ENCODE results near the gene DDIT4. TPM values are rescaled to one million over a fixed set of nuclear protein-coding genes. Genes with fewer than 3 reads are reported as not detected.

Gene DDIT4
- total RNA-seq, 1 experiment from 2014 or later, result 462 TPM

GRCh38 chr10:72322280-72323058, 48.7 kb downstream of the DDIT4 start:
- peak overlapping the region; percentile 89 for H3K27ac ChIP-seq (ENCODE audit: low read depth, low read length)
- H4K20me1 ChIP-seq (ENCODE audit: insufficient read depth), result no peaks in the 10 kb centered on the region
- intact Hi-C loops (cut with micrococcal nuclease), result loop anchor here (10.0 kb wide), 1 partner anchor 458 kb away; no protein-coding TSS in a partner anchor
- BruUV-seq (replicated peaks), result no TSS peak
- ChIA-PET CTCF (interaction anchor here (1.0 to 1.1 kb wide), 2 partner anchors 9 to 15 kb away, joined by 3 to 5 read pairs; no protein-coding TSS in a partner anchor), RAD21 (ENCODE audit: low non-redundant PET in 1 of 2, low total read pairs in 2 of 2, uncharacterized antibody in 2 of 2, unreplicated experiment in 2 of 2) (interaction anchor here in 1 of 2 experiments (1.2 kb wide), 1 partner anchor 45 kb away, joined by 3 read pairs; no protein-coding TSS in a partner anchor), POLR2A (interaction anchor here (0.6 to 9.7 kb wide), 11 partner anchors 8 to 107 kb away, joined by 3 to 221 read pairs (median 11); partner anchors contain the start of genes ANAPC16, ASCC1 and DDIT4)
- H3K9me2 ChIP-seq (ENCODE audit: insufficient read depth), result no peaks in the 10 kb centered on the region
- H3K36me3 ChIP-seq (ENCODE audit: control insufficient read depth in 1 of 2, insufficient read depth in 2 of 2, low read length in 2 of 2), result no peaks in the 10 kb centered on the region
- no peaks in the 10 kb centered on the region for H3K79me2 ChIP-seq (ENCODE audit: insufficient read depth, low read length)
- ATAC-seq, result peak; percentile 37
- peak overlapping the region; percentile 76 for H3K4me2 ChIP-seq (ENCODE audit: low read length)
- DNase-seq (ENCODE audit: low read depth, low spot score), result peak; percentile 80
- TF ChIP-seq EGR1 (IDR thresholded peaks at IDR 0.05; ENCODE audit: low read depth), result no peak
- TF ChIP-seq FOSL1 (IDR thresholded peaks at IDR 0.05; ENCODE audit: low read depth), result no peak
- no peak for TF ChIP-seq JUND (IDR thresholded peaks at IDR 0.05)
- TF ChIP-seq ZFX (IDR thresholded peaks at IDR 0.05), result peak; percentile 86
- TF ChIP-seq POLR2A (IDR thresholded peaks at IDR 0.05; ENCODE audit: borderline replicate concordance, extremely low read depth, insufficient read depth, insufficient read length), result peak; percentile 21
- no peak for TF ChIP-seq SP1 (IDR thresholded peaks at IDR 0.05; ENCODE audit: low read depth)
- no peak for TF ChIP-seq MAX (IDR thresholded peaks at IDR 0.05)
- TF ChIP-seq POLR2AphosphoS5 (IDR thresholded peaks at IDR 0.05; ENCODE audit: low read depth, low read length), result peak; percentile 53
- TF ChIP-seq RAD21 (IDR thresholded peaks at IDR 0.05; ENCODE audit: low read depth), result no peak
- TF ChIP-seq TCF7L2 (IDR thresholded peaks at IDR 0.05; ENCODE audit: borderline replicate concordance, extremely low read depth, insufficient read depth, insufficient read length), result peak; percentile 30
- TF ChIP-seq SRF (IDR thresholded peaks at IDR 0.05; ENCODE audit: low read depth), result no peak
- TF ChIP-seq ZNF274 (IDR thresholded peaks at IDR 0.05; ENCODE audit: low read depth, low read length), result no peak
- no peak for TF ChIP-seq EZH2 (IDR thresholded peaks at IDR 0.05)
- peak; percentile 50 for TF ChIP-seq YY1 (IDR thresholded peaks at IDR 0.05; ENCODE audit: extremely low read depth, insufficient replicate concordance, low read depth, low read length)
- TF ChIP-seq ELF1 (IDR thresholded peaks at IDR 0.05; ENCODE audit: borderline replicate concordance, low read depth), result no peak
- peaks cover 69 to 87% of the 10 kb centered on the region in 2 experiments for H3K4me1 ChIP-seq (ENCODE audit: control insufficient read depth in 1 of 2, insufficient read depth in 2 of 2, low read length in 2 of 2)
- peak overlapping the region; percentile 69 for H3K9ac ChIP-seq (ENCODE audit: low read length)
- H2AFZ ChIP-seq (ENCODE audit: low read depth, low read length, poor library complexity, severe bottlenecking), result no peak overlapping the region
- peak overlapping the region; percentile 5 to 30; a peak in 2 of 4 replicates for H3K4me3 ChIP-seq (replicated peaks in 1 of 2; ENCODE audit: low read depth in 1 of 2, low read length in 2 of 2)
- H3K27me3 ChIP-seq (ENCODE audit: insufficient read depth, low read length), result no peaks in the 10 kb centered on the region
- H3K9me3 ChIP-seq (ENCODE audit: control insufficient read depth in 1 of 2, insufficient read depth in 1 of 2, low read depth in 1 of 2, low read length in 2 of 2), result no peaks in the 10 kb centered on the region

Measured in HCT116 (cell line).